GM18858 (cell line): Measurements from ENCODE around the gene PDE4A.

Experiments used
- ATAC-seq: cut with Tn5 transposase; IDR thresholded peaks from one replicate; pipeline ENCODE4 v1.9.1; 2021; ENCODE audit not compliant: unreplicated experiment

PDE4A gene

DNA sequence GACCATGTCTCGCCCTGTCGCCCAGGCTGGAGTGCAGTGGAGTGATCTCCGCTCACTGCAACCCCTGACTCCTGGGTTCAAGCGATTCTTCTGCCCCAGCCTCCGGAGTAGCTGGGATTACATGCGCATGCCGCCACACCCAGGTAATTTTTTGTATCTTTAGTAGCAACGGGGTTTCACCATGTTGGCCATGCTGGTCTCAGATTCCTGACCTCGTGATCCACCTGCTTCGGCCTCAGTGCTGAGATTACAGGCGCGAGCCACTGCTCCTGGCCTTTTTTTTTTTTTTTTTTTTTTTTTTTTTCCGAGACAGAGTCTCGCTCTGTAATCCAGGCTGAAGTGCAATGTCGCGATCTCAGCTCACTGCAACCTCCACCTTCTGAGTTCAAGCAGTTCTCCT, 87.7 kb downstream of the PDE4A start:
- no peak for ATAC-seq

DNA sequence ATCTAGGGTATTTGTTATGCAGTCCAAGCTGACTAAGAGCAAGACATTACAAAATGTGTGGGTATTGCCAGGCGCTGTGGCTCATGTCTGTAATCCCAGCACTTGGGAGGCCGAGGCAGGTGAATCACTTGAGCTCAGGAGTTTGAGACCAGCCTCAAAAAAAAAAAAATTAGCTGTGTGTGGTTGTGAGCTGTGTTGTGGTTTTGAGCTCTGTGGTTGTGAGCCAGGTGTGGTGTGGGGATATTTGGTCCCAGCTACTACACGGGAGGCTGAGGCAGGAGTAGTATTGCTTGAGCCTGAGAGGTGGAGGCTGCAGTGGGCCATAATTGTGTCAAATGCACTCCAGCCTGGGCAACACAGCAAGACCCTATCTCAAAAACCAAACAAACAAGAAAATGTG, 88.4 kb downstream of the PDE4A start:
- ATAC-seq: no peak

DNA sequence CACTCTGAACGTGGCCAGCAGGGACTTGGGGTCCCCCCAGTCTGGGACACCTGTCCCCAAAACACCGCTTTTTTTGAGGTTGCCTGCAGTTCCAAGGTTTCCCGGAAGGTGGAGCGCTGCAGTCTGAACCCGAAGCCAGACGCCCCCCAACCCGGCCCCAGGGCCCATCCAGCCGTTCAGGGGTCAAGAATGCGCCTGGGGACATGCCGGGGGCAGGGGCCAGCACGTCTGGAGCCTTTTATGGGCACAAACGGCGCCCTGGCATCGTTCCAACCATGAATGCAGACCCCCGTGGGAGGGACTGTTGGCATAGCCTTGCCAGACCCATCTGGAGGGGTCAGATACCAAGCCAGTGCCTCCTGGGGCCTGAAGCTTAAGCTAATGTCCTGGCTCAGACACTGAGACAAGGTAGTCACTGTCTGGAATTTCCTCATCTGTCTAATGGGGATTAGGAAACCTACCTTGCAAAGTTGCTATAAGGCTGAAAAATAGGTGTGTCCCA, 90.0 kb downstream of the PDE4A start:
- ATAC-seq: no peak

DNA sequence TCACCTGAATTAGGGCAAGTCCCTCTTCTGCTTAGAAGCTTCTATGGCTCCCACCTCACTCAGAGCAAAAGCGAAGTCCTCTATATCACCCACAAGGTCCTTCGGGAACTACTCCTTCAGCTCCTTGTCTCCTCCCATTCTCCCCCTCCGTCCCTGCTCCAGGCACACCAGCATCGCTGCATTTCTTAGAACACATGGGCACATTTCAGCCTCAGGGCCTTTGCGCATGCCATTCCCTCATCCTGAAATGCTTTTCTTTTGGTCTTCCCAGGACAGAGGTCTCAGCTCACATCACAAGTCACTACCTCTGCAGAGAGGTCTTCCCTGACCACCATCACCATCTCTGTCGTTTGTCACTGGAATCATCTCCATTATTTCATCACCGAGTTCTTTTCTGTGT, 92.9 kb downstream of the PDE4A start:
- no peak for ATAC-seq

DNA sequence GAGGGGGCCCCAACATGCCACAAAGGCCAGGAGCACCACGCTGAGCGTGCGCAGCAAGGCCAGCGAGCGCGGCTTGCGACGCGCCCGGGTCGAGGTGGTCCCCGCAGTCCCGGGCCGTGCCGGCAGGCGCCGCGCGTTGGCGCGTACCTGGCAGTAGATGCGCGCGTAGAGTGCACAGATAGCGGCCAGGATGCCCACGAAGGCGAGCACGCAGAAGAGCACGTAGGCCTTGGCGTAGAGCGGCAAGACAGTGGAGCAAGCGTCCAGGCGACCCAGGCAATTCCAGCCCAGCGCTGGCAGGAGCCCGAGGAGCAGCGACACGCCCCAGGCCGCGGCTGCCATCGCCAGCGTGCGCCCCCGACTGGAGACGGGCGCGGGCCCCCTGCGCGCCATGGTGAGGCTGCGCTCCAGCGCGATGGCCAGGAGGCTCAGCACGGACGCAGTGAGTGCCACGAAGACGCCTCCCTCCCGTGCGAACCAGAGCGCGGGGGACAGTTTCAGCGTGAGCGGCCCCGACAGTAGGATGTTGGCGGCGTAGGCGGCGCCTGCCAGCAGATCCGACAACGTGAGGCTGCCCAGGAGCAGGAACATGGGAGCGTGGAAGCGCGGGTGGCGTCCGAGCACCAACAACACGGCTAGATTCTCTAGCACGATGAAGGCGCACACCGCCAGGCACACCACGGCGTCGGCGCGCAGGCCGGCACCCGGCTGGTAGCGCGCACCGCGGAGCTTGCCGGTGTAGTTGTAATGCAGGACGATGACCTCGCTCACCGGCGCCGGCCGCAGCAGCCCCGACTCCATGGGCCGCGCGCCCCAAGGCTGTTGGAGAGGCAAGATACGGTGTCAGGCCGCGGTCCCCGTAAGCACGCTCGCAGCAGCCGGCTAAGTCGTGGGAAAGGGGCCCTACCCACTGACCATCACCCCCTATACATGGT, 94.1 kb downstream of the PDE4A start:
- ATAC-seq: no peak

DNA sequence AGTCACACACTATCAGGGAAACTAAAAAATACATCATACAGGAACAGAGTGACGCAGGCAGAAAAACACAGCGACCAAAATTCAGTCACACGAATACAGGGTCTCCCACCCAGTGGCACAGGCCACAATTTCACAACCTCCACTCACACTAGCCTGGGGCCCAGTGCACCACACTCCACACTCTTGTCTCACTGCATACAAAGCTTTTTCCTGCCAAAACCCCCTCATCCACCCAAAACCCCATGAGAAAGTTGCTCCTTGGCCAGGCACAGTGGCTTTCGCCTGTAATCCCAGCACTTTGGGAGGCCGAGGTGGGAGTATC, 95.7 kb downstream of the PDE4A start:
- no peak for ATAC-seq

DNA sequence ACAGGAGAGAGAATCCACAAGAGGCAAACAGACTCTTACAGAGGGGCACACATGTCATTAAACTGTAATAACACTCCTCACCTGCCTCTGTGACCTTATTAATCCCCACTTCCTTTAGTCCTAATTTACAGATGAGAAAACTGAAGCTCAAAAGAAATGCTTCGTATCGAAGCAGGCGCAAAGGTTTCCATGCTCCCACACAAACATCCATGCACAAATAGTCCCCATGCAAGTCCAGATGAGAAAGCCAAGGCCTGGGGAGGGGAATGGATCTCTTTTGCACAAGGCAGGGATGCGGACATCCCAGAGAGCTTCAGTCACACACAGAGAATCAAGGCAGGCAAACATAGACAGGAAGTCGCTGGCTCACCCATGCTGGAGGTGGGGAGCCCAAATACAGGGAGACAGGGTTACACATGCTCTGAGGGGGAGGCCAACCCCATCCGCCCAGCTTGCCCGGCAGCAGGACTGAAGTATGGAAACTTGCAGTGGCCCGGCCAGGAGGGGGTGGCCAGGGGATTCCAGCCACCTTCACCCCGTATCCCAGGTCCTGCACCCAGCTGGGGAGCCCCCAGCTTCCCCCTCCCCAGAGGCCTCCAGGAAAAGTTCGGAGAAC, 96.4 kb downstream of the PDE4A start:
- no peak for ATAC-seq

DNA sequence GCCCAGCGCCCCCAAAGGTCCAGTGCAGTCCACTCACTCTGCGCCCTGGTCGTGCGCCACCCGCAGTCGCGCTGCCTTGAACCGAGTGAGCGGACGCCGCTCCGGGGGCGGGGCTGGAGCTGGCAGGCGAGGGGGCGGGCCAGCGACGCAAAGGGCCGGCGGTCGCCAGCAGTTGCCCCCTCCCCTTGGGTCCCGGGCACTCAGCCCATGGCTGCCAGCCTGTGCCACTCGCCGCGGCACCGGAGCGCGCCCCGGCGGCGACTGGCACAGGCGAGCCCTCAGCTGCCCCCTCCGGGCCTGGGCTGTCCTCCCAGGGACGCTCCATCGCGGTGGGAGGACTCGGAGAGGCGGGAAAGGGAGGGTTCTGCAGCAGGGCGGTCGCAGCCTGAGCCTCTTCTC, 97.0 kb downstream of the PDE4A start, which contains the start of gene S1PR5:
S1PR5 (minus strand) TSS at position 87 of the 399 bp plus-strand sequence. CDS start 2,436 bp downstream, outside the sequence.
- ATAC-seq: no peak

DNA sequence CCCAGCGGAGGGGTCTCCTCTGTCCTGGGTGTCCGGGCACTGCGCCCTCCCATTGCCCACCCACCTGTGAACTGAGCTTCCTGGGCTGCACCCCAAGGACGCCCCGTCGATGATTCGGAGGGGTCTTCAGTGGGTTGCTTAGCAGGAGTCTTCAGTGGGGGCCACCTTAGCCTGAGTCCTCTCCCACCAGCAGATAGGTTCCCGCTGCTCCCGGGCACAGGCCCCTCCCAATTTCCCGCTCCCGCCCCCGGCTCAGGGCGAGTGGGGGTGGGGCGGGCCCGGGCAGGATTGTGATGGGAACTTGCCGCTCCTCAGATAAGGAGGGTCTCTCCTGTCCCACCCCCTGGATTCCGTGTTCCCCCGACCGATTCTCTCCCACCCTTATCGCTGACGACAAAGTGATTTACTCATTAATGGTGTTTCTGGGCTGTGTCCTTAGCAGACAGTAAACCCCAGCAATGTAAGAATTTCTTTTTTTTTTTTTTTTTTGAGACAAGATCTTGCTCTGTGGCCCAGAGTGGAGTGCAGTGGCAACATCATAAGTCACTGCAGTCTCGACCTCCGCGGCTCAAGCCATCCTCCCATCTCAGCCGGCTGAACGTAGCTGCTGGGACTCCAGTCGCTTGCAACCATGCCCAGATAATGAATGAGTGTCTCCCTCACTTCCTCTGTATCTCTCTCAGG, 97.6 kb downstream of the PDE4A start:
- ATAC-seq: no peak

DNA sequence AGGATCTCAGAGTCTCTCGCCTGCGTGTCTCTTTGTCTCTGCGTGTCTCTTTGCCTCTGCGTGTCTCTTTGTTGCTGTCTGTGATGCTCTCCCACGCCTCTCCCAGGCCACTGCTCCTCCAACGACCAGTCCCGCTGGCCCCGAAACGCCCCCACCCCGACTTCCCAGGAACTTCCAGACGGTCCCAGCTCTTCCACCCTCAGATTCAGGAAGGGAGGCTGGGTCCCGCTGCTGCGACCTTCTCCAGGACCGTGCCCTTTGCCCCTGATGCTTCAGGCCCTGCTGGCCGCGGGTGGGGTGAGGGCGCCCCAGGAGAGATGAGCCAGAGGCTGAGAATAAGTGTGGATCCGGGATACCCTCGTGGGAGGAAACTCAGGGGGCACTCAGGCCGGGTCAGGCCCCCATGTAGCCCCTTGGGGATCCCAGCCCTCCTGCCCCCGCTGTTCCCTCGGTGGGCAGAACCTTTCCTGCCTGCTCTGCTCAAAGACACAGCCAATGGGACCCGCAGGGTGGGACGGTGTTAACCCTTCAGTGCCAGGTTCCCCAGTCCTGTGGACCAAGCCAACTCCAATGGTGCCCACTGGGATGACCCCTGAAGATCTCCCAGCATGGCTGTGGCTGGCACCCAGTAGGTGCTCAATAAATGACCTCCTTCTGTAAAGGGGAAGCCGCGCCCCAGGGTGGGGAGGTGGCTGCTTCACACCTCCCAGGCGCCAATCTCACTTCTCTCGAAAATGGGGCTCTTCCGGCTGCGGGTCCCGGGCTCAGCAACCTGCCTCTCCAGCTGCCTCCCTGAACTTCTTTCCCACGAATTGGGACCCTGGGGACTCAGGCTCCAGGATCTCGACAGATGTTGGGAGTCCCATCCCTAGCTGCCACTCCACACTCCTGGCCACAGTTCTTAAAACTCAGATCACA, 98.4 kb downstream of the PDE4A start:
- no peak for ATAC-seq
